ENCODE data around the gene MIPEP.

MIPEP gene

GRCh38 chr13:23849670-23850069 lies 39.5 kb downstream of the MIPEP start:
- no peak for DNase-seq

- DNase-seq = no peak
Measured at GRCh38 chr13:23848646-23849141, 40.5 kb downstream of the MIPEP start.

GRCh38 chr13:23848019-23848418 lies 41.2 kb downstream of the MIPEP start:
- DNase-seq = no peak

DNA sequence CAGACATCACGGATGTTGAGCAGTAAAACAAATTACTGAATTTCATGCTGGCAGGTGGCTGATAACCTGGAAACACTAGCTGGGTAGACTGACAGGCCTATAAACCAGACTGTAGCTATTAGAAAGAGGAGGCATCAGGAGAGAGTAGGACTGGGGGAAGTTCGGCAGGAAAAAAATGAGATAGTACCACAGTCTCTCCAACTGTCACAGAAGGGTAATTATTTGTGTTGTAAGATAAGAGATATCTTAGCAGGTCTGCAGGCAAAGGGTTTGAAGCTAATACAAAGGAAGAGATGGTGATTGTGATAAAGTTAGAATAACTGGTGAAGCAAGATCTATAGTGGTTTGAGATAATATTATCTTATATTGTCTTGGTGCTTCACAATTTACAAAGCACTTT lies 41.7 kb downstream of the MIPEP start:
- no peak for DNase-seq

- no peak for DNase-seq
Measured at GRCh38 chr13:23845105-23845725, 44.0 kb downstream of the MIPEP start.

DNA sequence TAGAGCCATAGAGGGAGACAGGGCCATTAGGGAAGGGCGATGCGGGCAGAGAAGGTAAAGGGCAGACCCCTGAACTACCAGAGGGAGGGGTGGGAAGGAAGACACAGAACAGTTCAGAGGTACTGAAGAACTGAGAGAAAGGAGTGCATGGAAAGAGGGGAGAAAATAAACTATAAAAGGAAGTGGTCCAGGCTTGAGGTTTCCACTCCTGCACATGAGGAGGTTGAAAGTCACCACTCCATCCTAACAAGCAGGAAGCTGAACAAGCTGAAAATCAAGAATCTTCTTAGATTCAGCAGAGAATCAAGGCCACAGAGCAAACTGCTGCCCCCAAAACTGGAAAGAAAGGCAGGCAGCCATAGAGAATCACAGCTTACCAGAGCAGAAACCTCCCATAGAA lies 45.1 kb downstream of the MIPEP start:
- no peak for DNase-seq

DNA sequence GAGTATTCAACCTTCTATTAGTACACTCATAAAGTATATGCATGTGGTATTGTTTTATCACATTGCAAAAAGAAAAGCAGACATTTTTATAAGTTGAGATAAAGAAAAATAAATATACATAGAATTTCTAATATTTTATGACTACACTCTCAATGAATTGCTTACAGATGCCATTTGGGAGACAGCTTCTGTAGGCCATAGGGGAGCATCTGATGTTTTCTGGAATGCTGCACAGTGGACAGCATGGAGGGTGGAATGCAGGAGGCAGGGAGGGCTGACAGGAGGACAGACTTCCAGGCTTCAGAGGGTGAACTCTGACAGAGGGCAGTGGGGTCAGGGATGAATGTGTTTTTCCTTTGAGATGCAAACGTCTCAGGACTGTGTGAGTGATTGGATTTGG lies 45.8 kb downstream of the MIPEP start:
- no peak for DNase-seq

- DNase-seq = no peak
Measured at GRCh38 chr13:23842406-23842805, 46.8 kb downstream of the MIPEP start.

GRCh38 chr13:23833733-23834611 lies 55.2 kb downstream of the MIPEP start:
- DNase-seq = no peak

DNA sequence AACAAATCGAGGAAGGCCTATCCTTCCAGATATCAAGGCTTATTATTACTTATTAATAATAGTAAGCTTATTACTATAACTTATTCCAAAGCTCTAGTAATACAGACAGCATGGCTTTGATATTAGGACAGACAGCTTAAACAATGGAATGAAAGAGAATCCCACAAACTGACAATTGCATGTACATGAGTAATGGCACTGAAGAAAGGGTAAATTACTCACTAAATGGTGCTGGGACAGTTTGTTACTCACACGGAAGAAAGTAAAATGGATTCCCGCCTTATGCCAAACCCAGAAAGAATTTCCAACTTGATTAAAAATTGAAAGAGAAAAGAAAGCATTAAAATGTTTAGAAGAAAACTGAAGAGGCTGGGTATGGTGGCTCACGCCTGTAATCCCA lies 60.3 kb downstream of the MIPEP start:
- DNase-seq = no peak

DNA sequence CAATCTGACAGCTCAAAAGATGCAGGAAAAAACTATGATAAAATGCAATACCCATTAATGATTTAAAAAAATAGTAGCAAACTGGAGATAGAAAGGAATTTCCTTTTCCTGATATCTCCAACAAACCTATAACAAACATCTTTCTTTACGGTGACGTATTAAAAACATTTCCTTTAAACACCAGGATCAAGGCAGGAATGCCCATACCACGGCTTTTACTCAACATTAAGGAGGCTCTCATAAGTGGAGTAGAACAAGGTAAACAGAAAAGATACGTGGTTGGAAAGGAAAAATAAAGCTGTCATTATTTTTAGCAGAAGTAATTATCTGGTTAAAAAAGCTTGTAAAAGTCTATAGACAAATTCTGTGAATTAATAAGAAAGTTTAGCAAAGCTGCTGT lies 61.1 kb downstream of the MIPEP start:
- DNase-seq = no peak

DNA sequence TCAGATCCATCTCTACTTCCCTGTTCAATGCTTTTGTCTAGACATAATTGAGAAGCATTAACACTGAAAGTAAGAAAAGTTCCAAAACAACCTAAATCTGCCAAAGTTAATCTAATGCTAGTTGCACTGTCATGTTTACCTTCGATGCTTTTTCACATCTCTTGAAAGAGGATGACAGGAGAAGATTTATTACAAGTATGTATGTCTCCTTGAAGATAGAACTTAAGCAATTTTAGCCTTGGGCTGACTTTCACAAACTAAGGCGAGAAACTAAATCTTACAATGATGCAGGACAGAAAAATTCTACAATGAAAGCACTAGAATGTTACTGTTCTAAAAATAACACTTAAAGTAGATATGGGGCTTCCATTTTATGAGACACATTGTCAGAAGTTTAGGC lies 64.0 kb downstream of the MIPEP start:
- no peak for DNase-seq

GRCh38 chr13:23824371-23824770 lies 64.8 kb downstream of the MIPEP start:
- DNase-seq = no peak

DNA sequence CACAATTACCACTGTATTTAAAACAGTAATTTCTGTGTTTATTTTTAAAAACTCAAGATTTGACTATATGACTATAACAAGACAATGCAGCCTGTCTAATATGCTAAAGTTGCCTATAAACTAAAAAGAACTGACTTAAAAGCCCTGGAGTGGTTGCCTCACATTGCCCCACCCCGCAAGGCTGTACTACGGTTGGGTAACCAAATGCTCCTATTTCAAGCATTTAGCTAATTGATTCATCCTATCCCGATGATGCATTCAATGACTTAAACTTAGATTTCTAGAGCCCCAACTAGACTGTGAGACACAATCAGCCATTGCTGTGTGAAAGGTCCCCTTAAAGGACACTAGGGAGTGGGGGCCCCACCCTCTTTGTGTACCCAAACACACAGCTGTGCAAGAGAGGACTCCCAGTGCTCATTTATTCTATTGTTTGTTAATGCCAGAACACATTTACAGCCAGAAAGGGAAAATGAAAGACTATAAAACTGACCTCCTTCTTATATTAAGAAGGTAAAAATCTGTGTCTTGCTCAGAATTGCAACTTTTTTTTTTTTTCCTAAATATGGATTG lies 66.9 kb downstream of the MIPEP start:
- DNase-seq = no peak

DNA sequence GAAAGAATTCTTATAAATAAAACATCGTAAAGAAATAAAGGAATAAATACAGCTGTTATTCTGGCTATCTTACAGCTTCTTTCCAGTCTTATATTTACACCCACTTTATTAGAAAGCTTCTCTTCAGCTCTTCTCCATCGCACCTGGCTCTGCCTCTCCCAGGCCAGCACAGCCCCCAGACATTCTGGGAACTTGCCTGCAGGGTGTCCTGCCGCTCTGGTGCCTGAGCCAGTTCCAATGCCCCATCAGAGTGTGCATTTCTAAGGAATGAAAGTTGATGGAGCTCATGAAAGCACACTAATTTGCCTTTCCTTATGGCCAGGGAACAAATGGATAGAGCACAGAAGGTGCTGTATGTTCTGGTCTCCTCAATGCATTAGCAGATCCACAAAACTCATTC lies 68.7 kb downstream of the MIPEP start:
- no peak for DNase-seq

GRCh38 chr13:23817830-23818229 lies 71.4 kb downstream of the MIPEP start:
- no peak for DNase-seq

DNA sequence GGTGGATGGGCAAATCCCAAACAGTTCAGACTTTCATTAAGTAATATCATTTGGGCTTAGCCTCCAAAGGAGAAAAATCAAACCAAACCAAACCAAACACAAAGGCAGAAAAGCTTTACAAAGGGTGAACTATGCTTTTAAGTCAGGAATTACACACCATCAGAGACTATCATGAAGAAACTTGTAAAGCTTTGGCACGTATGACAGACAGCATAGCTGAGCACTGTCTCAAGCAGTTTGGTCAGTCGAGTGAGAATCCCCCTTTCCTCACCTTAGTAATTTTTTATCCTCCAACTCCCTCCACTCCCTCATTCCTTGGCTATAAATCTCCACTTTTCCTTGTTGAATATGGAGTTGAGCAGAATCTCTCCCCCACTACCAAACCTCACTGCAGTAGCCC lies 72.1 kb downstream of the MIPEP start:
- DNase-seq = no peak

GRCh38 chr13:23813635-23814034 lies 75.6 kb downstream of the MIPEP start:
- no peak for DNase-seq

- no peak for DNase-seq
Measured at GRCh38 chr13:23811366-23812062, 77.7 kb downstream of the MIPEP start.

- no peak for DNase-seq
Measured at GRCh38 chr13:23810685-23811240, 78.4 kb downstream of the MIPEP start.

DNA sequence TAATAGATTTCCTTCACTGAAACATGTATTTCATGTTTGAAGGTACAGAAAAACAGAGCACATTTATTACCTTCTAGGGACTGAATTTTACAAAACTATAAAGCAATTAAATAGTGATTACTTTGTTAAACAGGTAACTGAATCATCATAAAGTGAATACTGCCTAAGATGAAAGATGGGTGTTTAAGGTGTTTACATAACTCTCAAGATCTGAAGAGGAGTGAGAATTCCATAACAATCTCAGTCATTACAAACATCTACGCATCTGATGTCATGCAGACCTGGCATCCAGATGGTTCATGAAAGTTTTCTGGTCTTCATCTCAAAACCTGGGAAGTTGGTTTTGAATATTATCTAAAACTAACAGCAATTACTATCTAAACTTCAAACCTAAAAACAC lies 80.4 kb downstream of the MIPEP start:
- no peak for DNase-seq

DNA sequence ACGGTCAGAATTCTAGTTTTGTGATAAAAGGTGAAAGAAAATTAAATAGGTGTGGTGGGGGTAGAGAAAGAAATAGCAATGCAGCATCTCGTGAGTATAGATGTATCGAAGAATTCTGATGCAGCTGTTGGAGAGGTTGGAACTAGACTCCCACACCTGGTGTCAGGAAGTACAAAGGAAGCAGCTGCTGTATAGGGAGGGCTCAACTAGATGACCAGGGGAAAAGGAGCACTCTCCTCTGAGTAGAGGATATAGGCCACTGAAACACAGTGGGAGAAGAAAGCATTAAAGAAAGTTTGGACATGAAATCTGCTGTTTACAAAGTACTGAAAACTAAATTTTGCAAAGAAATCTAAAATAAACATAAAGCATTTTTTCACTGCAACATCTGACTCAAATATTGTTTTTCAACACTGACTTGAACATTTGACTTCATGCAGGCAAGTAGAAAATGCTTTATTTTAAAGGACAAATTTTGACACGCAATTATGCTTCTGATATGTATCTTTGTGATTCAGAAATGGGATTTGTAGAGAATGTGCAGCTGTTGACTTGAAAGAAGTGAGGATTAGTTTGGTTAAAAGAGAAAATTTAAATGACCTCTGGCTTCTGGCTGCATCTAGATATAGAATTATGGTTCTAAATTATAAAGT lies 82.2 kb downstream of the MIPEP start:
- DNase-seq = no peak

GRCh38 chr13:23805821-23806220 lies 83.4 kb downstream of the MIPEP start:
- DNase-seq = no peak

All from DMS79 (cell line).